ENCODE data around the gene LMO7. TPM values are rescaled to one million over a fixed set of nuclear protein-coding genes. Genes with fewer than 3 reads are reported as not detected.
"Not testable (repeated sequence)": the region's sequence is repeated elsewhere in the genome, so short reads cannot be mapped to it uniquely, and the experiment has no call there.

The LMO7 gene
- total RNA-seq, 4 donors from 2014 or later: 87.0 to 293 (median 187) TPM

- Histone ChIP-seq H3K4me3 (no peak overlapping the region), H3K27ac (peak overlapping the region; percentile 6 to 75 (median 66)), H3K4me1 (peaks cover 0 to 25% (median 0%) of the 10 kb centered on the region in 3 donors), H3K27me3 (no peaks in the 10 kb centered on the region), H3K9me3 (no peaks in the 10 kb centered on the region), H3K36me3 (no peaks in the 10 kb centered on the region)
- intact Hi-C loops (cut with DNase I): no loop called here
- no peak for DNase-seq
- TF ChIP-seq CTCF (IDR thresholded peaks at IDR 0.05) (no peak), POLR2A (IDR thresholded peaks at IDR 0.05) (no peak)
Observed at GRCh38 chr13:75723901-75724300, 87.8 kb downstream of the LMO7 start.

GRCh38 chr13:75724752-75725517 lies 88.8 kb downstream of the LMO7 start:
- no peaks in the 10 kb centered on the region for H3K27me3 ChIP-seq
- intact Hi-C loops (cut with DNase I): no loop called here
- DNase-seq: no peak
- TF ChIP-seq CTCF (IDR thresholded peaks at IDR 0.05): no peak
- TF ChIP-seq POLR2A (IDR thresholded peaks at IDR 0.05): no peak
- 22 to 31% methylated on average over 3 of the region's 3 CpGs for WGBS, 2 donors
- peaks cover 0 to 25% (median 0%) of the 10 kb centered on the region in 3 donors for H3K4me1 ChIP-seq
- H3K27ac ChIP-seq: peak overlapping the region in 3 of 4 donors; percentile 58 to 75 (median 75)
- H3K9me3 ChIP-seq: no peaks in the 10 kb centered on the region
- no peaks in the 10 kb centered on the region for H3K36me3 ChIP-seq
- no peak overlapping the region for H3K4me3 ChIP-seq

- DNase-seq: no peak
- TF ChIP-seq POLR2A (IDR thresholded peaks at IDR 0.05) (no peak), CTCF (IDR thresholded peaks at IDR 0.05) (no peak)
- Histone ChIP-seq H3K4me1 (peaks cover 0 to 25% (median 0%) of the 10 kb centered on the region in 3 donors), H3K9me3 (no peaks in the 10 kb centered on the region), H3K36me3 (no peaks in the 10 kb centered on the region), H3K27me3 (no peaks in the 10 kb centered on the region), H3K4me3 (no peak overlapping the region), H3K27ac (peak overlapping the region in 3 of 4 donors; percentile 58 to 75 (median 75))
- intact Hi-C loops (cut with DNase I): no loop called here
Observed at GRCh38 chr13:75725736-75726135, 89.6 kb downstream of the LMO7 start.

- H3K4me1 ChIP-seq: peaks cover 0 to 25% (median 0%) of the 10 kb centered on the region in 3 donors
- 86 to 93% methylated on average over 2 of the region's 2 CpGs for WGBS, 2 donors
- no peak for TF ChIP-seq CTCF (IDR thresholded peaks at IDR 0.05)
- no peak for TF ChIP-seq POLR2A (IDR thresholded peaks at IDR 0.05)
- no peak for DNase-seq
- H3K4me3 ChIP-seq: no peak overlapping the region
- no peaks in the 10 kb centered on the region for H3K36me3 ChIP-seq
- H3K27ac ChIP-seq: peak overlapping the region in 3 of 4 donors; percentile 58 to 75 (median 75)
- intact Hi-C loops (cut with DNase I): no loop called here
- H3K27me3 ChIP-seq: no peaks in the 10 kb centered on the region
- H3K9me3 ChIP-seq: no peaks in the 10 kb centered on the region
Observed at GRCh38 chr13:75726306-75726705, 90.2 kb downstream of the LMO7 start.

GRCh38 chr13:75733113-75733512 lies 97.0 kb downstream of the LMO7 start:
- WGBS, 2 donors: 100% methylated on average over 1 of the region's 11 CpGs; no CpG with 5 or more reads in 1 of the 2 donors
- H3K36me3 ChIP-seq; H3K4me3 ChIP-seq; H3K9me3 ChIP-seq; intact Hi-C loops (cut with DNase I); DNase-seq; H3K4me1 ChIP-seq; H3K27me3 ChIP-seq; H3K27ac ChIP-seq: not testable (repeated sequence)
